Renal cortex interstitium (tissue), 15 donors: Measurements from ENCODE around the gene PNMA6F. TPM values are rescaled to one million over a fixed set of nuclear protein-coding genes. Genes with fewer than 3 reads are reported as not detected.

Source experiments
- DNase-seq, 11 donors: peaks; one replicate each; pipeline ENCODE4 v3.0.0-alpha.2; 2013; ENCODE audit warnings: low read depth in 9 of 11, low spot score in 4 of 11; ENCODE audit errors: extremely low read depth in 1 of 11
- long read RNA-seq, 16 experiments: transcript quantifications; one replicate each; lab custom pipeline, GENCODE V29; 2026
- polyA plus RNA-seq, 3 donors: library from polyadenylated mRNA; unstranded; fragments of 120-200 nt; gene quantifications; one replicate each; pipeline ENCODE4 v1.2.1, GENCODE V29; 2013; ENCODE audit not compliant: insufficient read length in 3 of 3

The PNMA6F gene
- under 1 TPM; 0.15 to 0.27 (median 0.20) TPM for polyA plus RNA-seq
- long read RNA-seq, donor 1, result 0 reads
- long read RNA-seq, donor 2, result 0 reads
- long read RNA-seq, donor 3, result 0 reads
- long read RNA-seq, donor 4, result 0 reads
- long read RNA-seq, donor 5, result 0 reads
- long read RNA-seq, donor 6, result 0 reads
- long read RNA-seq, donor 7, result 0 reads
- long read RNA-seq, donor 8, result 0 reads
- long read RNA-seq, donor 9, result 0 reads
- long read RNA-seq, donor 10, result 0 reads
- long read RNA-seq, donor 11, result 0 reads
- long read RNA-seq, donor 12, result 0 reads
- long read RNA-seq, donor 13, result 0 reads
- long read RNA-seq, donor 14, result 0 reads
- long read RNA-seq, donor 15, result 0 reads
- long read RNA-seq, donor 16, result 0 reads

GRCh38 chrX:153321381-153322124, at the start of gene PNMA6F:
TSS of gene PNMA6F (minus strand) at chrX:153321767. CDS start at chrX:153320674, 1,093 bp downstream.
- DNase-seq, result no peak

GRCh38 chrX:153371256-153371655, 49.7 kb upstream of the PNMA6F start:
- no peak for DNase-seq

- no peak for DNase-seq
Measured at GRCh38 chrX:153370293-153371055, 48.9 kb upstream of the PNMA6F start.

GRCh38 chrX:153366878-153367538, 45.4 kb upstream of the PNMA6F start:
- DNase-seq, result no peak

- DNase-seq, result no peak
Measured at GRCh38 chrX:153366119-153366518, 44.6 kb upstream of the PNMA6F start.

- no peak for DNase-seq
Measured at GRCh38 chrX:153365670-153366069, 44.1 kb upstream of the PNMA6F start.

GRCh38 chrX:153361781-153362397, 40.3 kb upstream of the PNMA6F start:
- DNase-seq, result no peak

GRCh38 chrX:153357877-153358276, 36.3 kb upstream of the PNMA6F start:
- no peak for DNase-seq

- no peak for DNase-seq
Measured at GRCh38 chrX:153353416-153353815, 31.8 kb upstream of the PNMA6F start.

- no peak for DNase-seq
Measured at GRCh38 chrX:153352858-153353257, 31.3 kb upstream of the PNMA6F start.

GRCh38 chrX:153351981-153352380, 30.4 kb upstream of the PNMA6F start:
- DNase-seq, result no peak

- DNase-seq, result no peak
Measured at GRCh38 chrX:153349952-153350351, 28.4 kb upstream of the PNMA6F start.

GRCh38 chrX:153348421-153348820, 26.9 kb upstream of the PNMA6F start:
- no peak for DNase-seq

- DNase-seq, result no peak
Measured at GRCh38 chrX:153347530-153347929, 26.0 kb upstream of the PNMA6F start.

- DNase-seq, result no peak
Measured at GRCh38 chrX:153343674-153344073, 22.1 kb upstream of the PNMA6F start.

- DNase-seq, result no peak
Measured at GRCh38 chrX:153342762-153343558, 21.4 kb upstream of the PNMA6F start.

GRCh38 chrX:153340111-153340510, 18.5 kb upstream of the PNMA6F start:
- no peak for DNase-seq

GRCh38 chrX:153339662-153340061, 18.1 kb upstream of the PNMA6F start:
- no peak for DNase-seq
